Neural cell (in vitro differentiated cells): ENCODE data around the gene CLSTN2. TPM values are rescaled to one million over a fixed set of nuclear protein-coding genes. Genes with fewer than 3 reads are reported as not detected.

Experiments used
- H2AFZ ChIP-seq: fragments of 200-600, 300-800 bp; sonication (generic), shearing (Covaris generic); 2 replicates; pipeline ENCODE4 v1.6.0; 2014; ENCODE audit warnings: low read depth, mild to moderate bottlenecking, antibody characterized with exemption, low read length, moderate library complexity
- H3F3A ChIP-seq: fragments of 200-600 bp; shearing (Covaris generic); 2 replicates; pipeline ENCODE4 v1.6.1; 2016; ENCODE audit warnings: mild to moderate bottlenecking, moderate library complexity, mixed read lengths, antibody characterized with exemption, low read length; ENCODE audit not compliant: insufficient read depth, poor library complexity, severe bottlenecking
- H3K27ac ChIP-seq: fragments of 200-600, 300-800 bp; sonication (generic), shearing (Covaris generic); 2 replicates; pipeline ENCODE4 v1.5.1; 2014; ENCODE audit warnings: mild to moderate bottlenecking, low read length, moderate library complexity
- H3K27me3 ChIP-seq: fragments of 300-800, 200-600 bp; sonication (generic), shearing (Covaris generic); 2 replicates; pipeline ENCODE4 v1.6.0; 2014; ENCODE audit warnings: mild to moderate bottlenecking, low read depth, low read length, moderate library complexity; ENCODE audit not compliant: insufficient read depth
- H3K36me3 ChIP-seq: fragments of 300-800, 200-600 bp; sonication (generic), shearing (Covaris generic); 2 replicates; pipeline ENCODE4 v1.5.1; 2014; ENCODE audit warnings: mild to moderate bottlenecking, antibody characterized with exemption, low read length, moderate library complexity; ENCODE audit not compliant: insufficient read depth
- H3K4me2 ChIP-seq: fragments of 300-800, 200-600 bp; sonication (generic), shearing (Covaris generic); 2 replicates; pipeline ENCODE4 v1.6.0; 2014; ENCODE audit warnings: mild to moderate bottlenecking, low read length
- H3K4me3 ChIP-seq: fragments of 300-800, 200-600 bp; sonication (generic), shearing (Covaris generic); 2 replicates; pipeline ENCODE4 v1.5.1; 2014; ENCODE audit warnings: mild to moderate bottlenecking, low read length, moderate library complexity
- H3K79me2 ChIP-seq: fragments of 200-600 bp; shearing (Covaris generic); replicated peaks from 2 replicates; pipeline ENCODE4 v1.6.0; 2014; ENCODE audit warnings: mild to moderate bottlenecking, low read length, moderate library complexity; ENCODE audit not compliant: insufficient read depth
- H3K9ac ChIP-seq: fragments of 300-800, 200-600 bp; sonication (generic), shearing (Covaris generic); 2 replicates; pipeline ENCODE4 v1.6.1; 2016; ENCODE audit warnings: mild to moderate bottlenecking, low read length, mixed read lengths
- H3K9me2 ChIP-seq: fragments of 200-600 bp; shearing (Covaris generic); 2 replicates; pipeline ENCODE4 v1.6.1; 2016; ENCODE audit warnings: mild to moderate bottlenecking, low read length, mixed read lengths; ENCODE audit not compliant: insufficient read depth
- H3K9me3 ChIP-seq: fragments of 200-600, 300-800 bp; sonication (generic), shearing (Covaris generic); 2 replicates; pipeline ENCODE4 v1.6.1; 2016; ENCODE audit warnings: mild to moderate bottlenecking, mixed run types, low read length, moderate library complexity, mixed read lengths
- H4K20me1 ChIP-seq: fragments of 200-600 bp; shearing (Covaris generic); 2 replicates; pipeline ENCODE4 v1.6.1; 2016; ENCODE audit warnings: mild to moderate bottlenecking, mixed run types; ENCODE audit not compliant: insufficient read depth
- EP300 ChIP-seq: fragments of 450-650 bp; conservative IDR thresholded peaks from 2 replicates; pipeline ENCODE4 v1.6.1; 2014; ENCODE audit warnings: antibody characterized with exemption, mild to moderate bottlenecking, moderate library complexity; ENCODE audit not compliant: poor library complexity, severe bottlenecking
- EZH2 ChIP-seq: fragments of 200-600, 300-800 bp; shearing (Covaris generic), sonication (generic); IDR thresholded peaks from 2 replicates; pipeline ENCODE4 v1.6.1; 2014; ENCODE audit warnings: antibody characterized with exemption, low read length, borderline replicate concordance, mild to moderate bottlenecking; ENCODE audit not compliant: insufficient read depth, poor library complexity, severe bottlenecking
- MXI1 ChIP-seq: fragments of 450-650 bp; conservative IDR thresholded peaks from 2 replicates; pipeline ENCODE4 v1.6.1; 2014; ENCODE audit warnings: antibody characterized with exemption, mild to moderate bottlenecking; ENCODE audit not compliant: poor library complexity, severe bottlenecking
- POLR2AphosphoS5 ChIP-seq: IDR thresholded peaks from 2 replicates; pipeline ENCODE4 v1.6.1; 2012
- RAD21 ChIP-seq: fragments of 450-650 bp; conservative IDR thresholded peaks from 2 replicates; pipeline ENCODE4 v1.6.1; 2014; ENCODE audit warnings: antibody characterized with exemption, mild to moderate bottlenecking, moderate library complexity
- REST ChIP-seq: IDR thresholded peaks from 2 replicates; pipeline ENCODE4 v1.6.1; 2012; ENCODE audit warnings: borderline replicate concordance
- SMC3 ChIP-seq: fragments of 450-650 bp; conservative IDR thresholded peaks from 2 replicates; pipeline ENCODE4 v1.6.1; 2014; ENCODE audit warnings: antibody characterized with exemption, mild to moderate bottlenecking, moderate library complexity; ENCODE audit not compliant: poor library complexity
- TAF1 ChIP-seq: IDR thresholded peaks from 2 replicates; pipeline ENCODE4 v1.6.1; 2012; ENCODE audit warnings: low read depth
- polyA plus RNA-seq: library from polyadenylated mRNA; depleted of rRNA; stranded (reverse); fragments of >200 nt; gene quantifications from 2 replicates; pipeline ENCODE4 v1.2.3, GENCODE V29; 2014
- TF ChIP-seq, protein P1 (sequence below): fragments of 450-650 bp; IDR thresholded peaks from 2 replicates; pipeline ENCODE4 v1.5.1; 2014; ENCODE audit warnings: antibody characterized with exemption, mild to moderate bottlenecking, moderate library complexity; ENCODE audit not compliant: poor library complexity, severe bottlenecking

CLSTN2 gene
- polyA plus RNA-seq, 1 donor from 2014 or later = 10.7 TPM

- Histone ChIP-seq H4K20me1 (no peaks in the 10 kb centered on the region), H3K36me3 (no peaks in the 10 kb centered on the region)
Measured at GRCh38 chr3:139941580-139941979, 6.6 kb downstream of the CLSTN2 start.

GRCh38 chr3:139944256-139944910 is 9.4 kb downstream of the CLSTN2 start:
- no peak overlapping the region for H3K4me2 ChIP-seq
- no peak overlapping the region for H3K9ac ChIP-seq
- H3K4me3 ChIP-seq = no peak overlapping the region
- peaks cover 3% of the 10 kb centered on the region for H3K79me2 ChIP-seq
- H3K9me2 ChIP-seq = no peaks in the 10 kb centered on the region
- H3F3A ChIP-seq = no peaks in the 10 kb centered on the region
- H3K9me3 ChIP-seq = no peaks in the 10 kb centered on the region
- no peak overlapping the region for H3K27ac ChIP-seq
- H3K27me3 ChIP-seq = no peaks in the 10 kb centered on the region
- no peaks in the 10 kb centered on the region for H3K36me3 ChIP-seq
- H4K20me1 ChIP-seq = no peaks in the 10 kb centered on the region
- H2AFZ ChIP-seq = no peak overlapping the region
- TF ChIP-seq, protein P1, sequence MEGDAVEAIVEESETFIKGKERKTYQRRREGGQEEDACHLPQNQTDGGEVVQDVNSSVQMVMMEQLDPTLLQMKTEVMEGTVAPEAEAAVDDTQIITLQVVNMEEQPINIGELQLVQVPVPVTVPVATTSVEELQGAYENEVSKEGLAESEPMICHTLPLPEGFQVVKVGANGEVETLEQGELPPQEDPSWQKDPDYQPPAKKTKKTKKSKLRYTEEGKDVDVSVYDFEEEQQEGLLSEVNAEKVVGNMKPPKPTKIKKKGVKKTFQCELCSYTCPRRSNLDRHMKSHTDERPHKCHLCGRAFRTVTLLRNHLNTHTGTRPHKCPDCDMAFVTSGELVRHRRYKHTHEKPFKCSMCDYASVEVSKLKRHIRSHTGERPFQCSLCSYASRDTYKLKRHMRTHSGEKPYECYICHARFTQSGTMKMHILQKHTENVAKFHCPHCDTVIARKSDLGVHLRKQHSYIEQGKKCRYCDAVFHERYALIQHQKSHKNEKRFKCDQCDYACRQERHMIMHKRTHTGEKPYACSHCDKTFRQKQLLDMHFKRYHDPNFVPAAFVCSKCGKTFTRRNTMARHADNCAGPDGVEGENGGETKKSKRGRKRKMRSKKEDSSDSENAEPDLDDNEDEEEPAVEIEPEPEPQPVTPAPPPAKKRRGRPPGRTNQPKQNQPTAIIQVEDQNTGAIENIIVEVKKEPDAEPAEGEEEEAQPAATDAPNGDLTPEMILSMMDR = no peak
- no peak for TF ChIP-seq MXI1
- no peak for TF ChIP-seq EZH2
- no peak for TF ChIP-seq SMC3
- TF ChIP-seq RAD21 = no peak
- TF ChIP-seq POLR2AphosphoS5 = no peak
- no peak for TF ChIP-seq REST

More at GRCh38 chr3:139941580-139941979, 6.6 kb downstream of the CLSTN2 start:
- Histone ChIP-seq H3F3A (no peaks in the 10 kb centered on the region), H3K79me2 (peaks cover 6% of the 10 kb centered on the region), H3K9ac (no peak overlapping the region), H3K27me3 (peaks cover 6% of the 10 kb centered on the region), H3K9me3 (no peaks in the 10 kb centered on the region), H3K9me2 (no peaks in the 10 kb centered on the region), H2AFZ (no peak overlapping the region), H3K4me3 (no peak overlapping the region), H3K4me2 (no peak overlapping the region), H3K27ac (no peak overlapping the region)
- TF ChIP-seq, protein P1 = no peak
- TF ChIP-seq EZH2 = no peak
- TF ChIP-seq RAD21 = no peak
- TF ChIP-seq MXI1 = no peak
- no peak for TF ChIP-seq SMC3
- TF ChIP-seq EP300 = no peak
- no peak for TF ChIP-seq POLR2AphosphoS5
- TF ChIP-seq TAF1 = no peak
- no peak for TF ChIP-seq REST
